Trophoblast cell (in vitro differentiated cells and primary cell): ENCODE measurements around the gene ASTL.

Experiments
- DNase-seq, 2 donors: peaks; one replicate each; pipeline ENCODE4 v3.0.0-alpha.2; 2016
- H2AFZ ChIP-seq: 2 replicates; pipeline ENCODE4 v1.6.1; 2013; ENCODE audit warnings: low read length, moderate library complexity, mild to moderate bottlenecking; ENCODE audit not compliant: insufficient read depth, poor library complexity
- H2AK5ac ChIP-seq: 2 replicates; pipeline ENCODE4 v1.6.1; 2013; ENCODE audit warnings: mild to moderate bottlenecking, low read length
- H2BK120ac ChIP-seq: 2 replicates; pipeline ENCODE4 v1.6.1; 2013; ENCODE audit warnings: low read length, mild to moderate bottlenecking, moderate library complexity; ENCODE audit not compliant: insufficient read depth, poor library complexity
- H2BK12ac ChIP-seq: 2 replicates; pipeline ENCODE4 v1.6.1; 2013; ENCODE audit warnings: mild to moderate bottlenecking, low read length, moderate library complexity
- H2BK5ac ChIP-seq: 2 replicates; pipeline ENCODE4 v1.6.1; 2013; ENCODE audit warnings: low read length, low read depth, moderate library complexity, mild to moderate bottlenecking; ENCODE audit not compliant: poor library complexity
- H3K14ac ChIP-seq: 2 replicates; pipeline ENCODE4 v1.6.1; 2013; ENCODE audit warnings: mild to moderate bottlenecking, low read length
- H3K18ac ChIP-seq: 2 replicates; pipeline ENCODE4 v1.6.1; 2013; ENCODE audit warnings: mild to moderate bottlenecking, low read length
- H3K23ac ChIP-seq: 2 replicates; pipeline ENCODE4 v1.6.1; 2013; ENCODE audit warnings: low read length
- H3K27ac ChIP-seq: 2 replicates; pipeline ENCODE4 v1.5.1; 2013; ENCODE audit warnings: low read depth, mild to moderate bottlenecking, inconsistent platforms, low read length, moderate library complexity
- H3K27me3 ChIP-seq: 2 replicates; pipeline ENCODE4 v1.6.1; 2013; ENCODE audit warnings: inconsistent platforms, mild to moderate bottlenecking, low read length, moderate library complexity; ENCODE audit not compliant: insufficient read depth
- H3K36me3 ChIP-seq, 2 experiments: 1 replicate in 1 of 2; 2 replicates in 1 of 2; pipeline ENCODE4 v1.6.1; 2013; ENCODE audit warnings: low read length in 2 of 2, mild to moderate bottlenecking in 2 of 2, moderate library complexity in 1 of 2; ENCODE audit not compliant: insufficient read depth in 2 of 2, control insufficient read depth in 1 of 2
- H3K4ac ChIP-seq: 2 replicates; pipeline ENCODE4 v1.6.1; 2013; ENCODE audit warnings: low read depth, mild to moderate bottlenecking, low read length, moderate library complexity
- H3K4me1 ChIP-seq, 2 experiments: 1 replicate in 1 of 2; 2 replicates in 1 of 2; pipeline ENCODE4 v1.6.1; 2013; ENCODE audit warnings: low read length in 2 of 2, mild to moderate bottlenecking in 2 of 2, moderate library complexity in 1 of 2; ENCODE audit not compliant: insufficient read depth in 2 of 2, control insufficient read depth in 1 of 2
- H3K4me2 ChIP-seq: 2 replicates; pipeline ENCODE4 v1.6.1; 2013; ENCODE audit warnings: inconsistent platforms, mild to moderate bottlenecking, low read length, moderate library complexity
- H3K4me3 ChIP-seq: 2 replicates; pipeline ENCODE4 v1.5.1; 2013; ENCODE audit warnings: mild to moderate bottlenecking, low read depth, low read length, inconsistent platforms
- H3K79me1 ChIP-seq: one replicate; pipeline ENCODE4 v1.6.1; 2013; ENCODE audit warnings: low read length
- H3K79me2 ChIP-seq: 2 replicates; pipeline ENCODE4 v1.6.1; 2013; ENCODE audit warnings: low read length, mild to moderate bottlenecking; ENCODE audit not compliant: control insufficient read depth, insufficient read depth, poor library complexity
- H3K9ac ChIP-seq: 2 replicates; pipeline ENCODE4 v1.6.1; 2013; ENCODE audit warnings: mild to moderate bottlenecking, low read length
- H3K9me3 ChIP-seq: 2 replicates; pipeline ENCODE4 v1.6.1; 2013; ENCODE audit warnings: low read depth, mild to moderate bottlenecking, control low read depth, inconsistent platforms, low read length; ENCODE audit not compliant: insufficient read depth
- H4K12ac ChIP-seq: 2 replicates; pipeline ENCODE4 v1.6.1; 2013; ENCODE audit warnings: low read depth, mild to moderate bottlenecking, low read length, moderate library complexity
- H4K8ac ChIP-seq: 2 replicates; pipeline ENCODE4 v1.6.1; 2013; ENCODE audit warnings: low read depth, mild to moderate bottlenecking, low read length, moderate library complexity
- H4K91ac ChIP-seq: one replicate; pipeline ENCODE4 v1.6.1; 2013; ENCODE audit warnings: low read depth, mild to moderate bottlenecking, low read length, moderate library complexity
- whole genome bisulfite sequencing: extraction: QIAGEN DNeasy Blood & Tissue Kit; methylation state at CpG from one replicate; pipeline ENCODE4 v1.1.7; 2013; ENCODE audit warnings: missing lambda C conversion rate; ENCODE audit not compliant: insufficient read length, insufficient coverage; ENCODE audit errors: extremely low coverage; 5-methylcytosine and 5-hydroxymethylcytosine counted together

The ASTL gene

GRCh38 chr2:96184188-96184587, 45.9 kb upstream of the ASTL start:
- no peak overlapping the region for H2AK5ac ChIP-seq
- no peak overlapping the region for H2BK5ac ChIP-seq
- H3K4me2 ChIP-seq = no peak overlapping the region
- H2BK120ac ChIP-seq = no peak overlapping the region
- H3K4me3 ChIP-seq = no peak overlapping the region
- H3K36me3 ChIP-seq = peaks cover 20 to 32% of the 10 kb centered on the region in 2 experiments
- DNase-seq = no peak
- no peaks in the 10 kb centered on the region for H3K79me2 ChIP-seq
- H3K18ac ChIP-seq = no peak overlapping the region
- no peak overlapping the region for H3K14ac ChIP-seq
- no peak overlapping the region for H4K12ac ChIP-seq
- H4K8ac ChIP-seq = no peak overlapping the region
- no peaks in the 10 kb centered on the region for H3K79me1 ChIP-seq
- no peak overlapping the region for H2AFZ ChIP-seq
- H3K27me3 ChIP-seq = no peaks in the 10 kb centered on the region
- no peaks in the 10 kb centered on the region for H3K4me1 ChIP-seq
- H3K9ac ChIP-seq = no peak overlapping the region
- WGBS = no CpG with 5 or more reads among the region's 8 CpGs
- peaks cover 3% of the 10 kb centered on the region for H3K9me3 ChIP-seq
- no peak overlapping the region for H3K23ac ChIP-seq
- H3K4ac ChIP-seq = no peak overlapping the region
- no peak overlapping the region for H4K91ac ChIP-seq
- no peak overlapping the region for H3K27ac ChIP-seq
- no peak overlapping the region for H2BK12ac ChIP-seq

- Histone ChIP-seq H2AFZ (no peak overlapping the region), H3K23ac (no peak overlapping the region), H3K4me2 (no peak overlapping the region), H2BK5ac (no peak overlapping the region), H3K4me1 (no peaks in the 10 kb centered on the region), H3K4me3 (no peak overlapping the region), H2BK12ac (no peak overlapping the region), H3K27ac (no peak overlapping the region), H2BK120ac (no peak overlapping the region), H3K27me3 (no peaks in the 10 kb centered on the region), H3K18ac (no peak overlapping the region), H3K14ac (no peak overlapping the region), H3K9me3 (peaks cover 3% of the 10 kb centered on the region), H3K4ac (no peak overlapping the region), H3K79me2 (no peaks in the 10 kb centered on the region), H4K91ac (no peak overlapping the region), H4K12ac (no peak overlapping the region), H3K9ac (no peak overlapping the region), H3K79me1 (no peaks in the 10 kb centered on the region), H2AK5ac (no peak overlapping the region), H4K8ac (no peak overlapping the region), H3K36me3 (peaks cover 11 to 19% of the 10 kb centered on the region in 2 experiments)
- WGBS = no CpG with 5 or more reads among the region's 5 CpGs
- no peak for DNase-seq
Measured at GRCh38 chr2:96181529-96181928, 43.2 kb upstream of the ASTL start.

GRCh38 chr2:96180521-96180920, 42.2 kb upstream of the ASTL start:
- H3K27ac ChIP-seq = no peak overlapping the region
- no peak overlapping the region for H2AK5ac ChIP-seq
- H3K23ac ChIP-seq = no peak overlapping the region
- H2BK12ac ChIP-seq = no peak overlapping the region
- no peaks in the 10 kb centered on the region for H3K27me3 ChIP-seq
- no peak overlapping the region for H2BK120ac ChIP-seq
- DNase-seq = no peak
- H4K8ac ChIP-seq = no peak overlapping the region
- H3K4ac ChIP-seq = no peak overlapping the region
- no peak overlapping the region for H3K14ac ChIP-seq
- H2AFZ ChIP-seq = no peak overlapping the region
- peaks cover 8 to 11% of the 10 kb centered on the region in 2 experiments for H3K36me3 ChIP-seq
- no peaks in the 10 kb centered on the region for H3K79me1 ChIP-seq
- no peaks in the 10 kb centered on the region for H3K4me1 ChIP-seq
- no peak overlapping the region for H3K9ac ChIP-seq
- no peak overlapping the region for H3K4me2 ChIP-seq
- no peak overlapping the region for H4K91ac ChIP-seq
- no peak overlapping the region for H3K18ac ChIP-seq
- H2BK5ac ChIP-seq = no peak overlapping the region
- H3K9me3 ChIP-seq = peaks cover 3% of the 10 kb centered on the region
- H3K79me2 ChIP-seq = no peaks in the 10 kb centered on the region
- no peak overlapping the region for H3K4me3 ChIP-seq
- H4K12ac ChIP-seq = no peak overlapping the region

GRCh38 chr2:96180002-96180401, 41.7 kb upstream of the ASTL start:
- no peak overlapping the region for H3K23ac ChIP-seq
- no peak overlapping the region for H3K4me3 ChIP-seq
- H3K27ac ChIP-seq = no peak overlapping the region
- H3K4me2 ChIP-seq = no peak overlapping the region
- H3K14ac ChIP-seq = no peak overlapping the region
- H4K8ac ChIP-seq = no peak overlapping the region
- no CpG with 5 or more reads among the region's 1 CpG for WGBS
- no peak overlapping the region for H3K4ac ChIP-seq
- H2BK5ac ChIP-seq = no peak overlapping the region
- no peaks in the 10 kb centered on the region for H3K4me1 ChIP-seq
- no peaks in the 10 kb centered on the region for H3K27me3 ChIP-seq
- H3K18ac ChIP-seq = no peak overlapping the region
- no peak overlapping the region for H3K9ac ChIP-seq
- no peak overlapping the region for H4K12ac ChIP-seq
- no peaks in the 10 kb centered on the region for H3K79me2 ChIP-seq
- no peak overlapping the region for H2AK5ac ChIP-seq
- peaks cover 7 to 10% of the 10 kb centered on the region in 2 experiments for H3K36me3 ChIP-seq
- DNase-seq = no peak
- no peak overlapping the region for H2BK12ac ChIP-seq
- no peak overlapping the region for H2AFZ ChIP-seq
- H3K9me3 ChIP-seq = peaks cover 3% of the 10 kb centered on the region
- H4K91ac ChIP-seq = no peak overlapping the region
- no peaks in the 10 kb centered on the region for H3K79me1 ChIP-seq
- H2BK120ac ChIP-seq = no peak overlapping the region
